ENCODE results near the gene EFHC1. TPM values are rescaled to one million over a fixed set of nuclear protein-coding genes. Genes with fewer than 3 reads are reported as not detected.

The EFHC1 gene
- total RNA-seq, result 9.6 to 18.7 TPM (median 11.3 TPM) in 3 replicates
- long read RNA-seq, full-length matches to known transcripts, result 4 of 10 reads
- long read RNA-seq, partial matches to known transcripts, result 1 of 10 reads
- long read RNA-seq, other reads (novel, unspliced or antisense), result 5 of 10 reads

- Mint-ChIP-seq H3K4me1 (ENCODE audit: low read depth) (peaks cover 62% of the 10 kb centered on the region), H3K4me3 (ENCODE audit: unreplicated experiment) (no peak within 1 kb of the TSS), H3K27me3 (ENCODE audit: low read depth) (no peaks in the 10 kb centered on the region), H3K9me3 (ENCODE audit: low read depth) (no peaks in the 10 kb centered on the region), H3K27ac (ENCODE audit: unreplicated experiment) (no peak within 1 kb of the TSS), H3K36me3 (ENCODE audit: low read depth) (no peaks in the 10 kb centered on the region)
- peak; percentile 100 for DNase-seq (ENCODE audit: low spot score)
- no peak for TF ChIP-seq CTCF (IDR thresholded peaks at IDR 0.05)
Observed at GRCh38 chr6:52419809-52420667, at the start of gene EFHC1. Gene EFHC1 (plus strand): TSS chr6:52420342. CDS start chr6:52420411, 69 bp downstream.

- no peak for DNase-seq (ENCODE audit: low spot score)
- Mint-ChIP-seq H3K27ac (ENCODE audit: unreplicated experiment) (no peak overlapping the region), H3K9me3 (ENCODE audit: low read depth) (peaks cover 8% of the 10 kb centered on the region), H3K4me1 (ENCODE audit: low read depth) (peaks cover 9% of the 10 kb centered on the region), H3K27me3 (ENCODE audit: low read depth) (no peaks in the 10 kb centered on the region), H3K36me3 (ENCODE audit: low read depth) (peaks cover 5% of the 10 kb centered on the region), H3K4me3 (ENCODE audit: unreplicated experiment) (no peak overlapping the region)
- TF ChIP-seq CTCF (IDR thresholded peaks at IDR 0.05), result no peak
Observed at GRCh38 chr6:52371656-52372191, 48.4 kb upstream of the EFHC1 start.

GRCh38 chr6:52373151-52373690 is 46.9 kb upstream of the EFHC1 start:
- peaks cover 9% of the 10 kb centered on the region for H3K4me1 Mint-ChIP-seq (ENCODE audit: low read depth)
- DNase-seq (ENCODE audit: low spot score), result no peak
- H3K27ac Mint-ChIP-seq (ENCODE audit: unreplicated experiment), result no peak overlapping the region
- no peak for TF ChIP-seq CTCF (IDR thresholded peaks at IDR 0.05)
- peaks cover 8% of the 10 kb centered on the region for H3K9me3 Mint-ChIP-seq (ENCODE audit: low read depth)
- no peaks in the 10 kb centered on the region for H3K27me3 Mint-ChIP-seq (ENCODE audit: low read depth)
- peaks cover 5% of the 10 kb centered on the region for H3K36me3 Mint-ChIP-seq (ENCODE audit: low read depth)
- no peak overlapping the region for H3K4me3 Mint-ChIP-seq (ENCODE audit: unreplicated experiment)

GRCh38 chr6:52374247-52374646 is 45.9 kb upstream of the EFHC1 start:
- peaks cover 8% of the 10 kb centered on the region for H3K9me3 Mint-ChIP-seq (ENCODE audit: low read depth)
- TF ChIP-seq CTCF (IDR thresholded peaks at IDR 0.05), result no peak
- H3K4me3 Mint-ChIP-seq (ENCODE audit: unreplicated experiment), result no peak overlapping the region
- peaks cover 6% of the 10 kb centered on the region for H3K36me3 Mint-ChIP-seq (ENCODE audit: low read depth)
- peaks cover 9% of the 10 kb centered on the region for H3K4me1 Mint-ChIP-seq (ENCODE audit: low read depth)
- no peak overlapping the region for H3K27ac Mint-ChIP-seq (ENCODE audit: unreplicated experiment)
- DNase-seq (ENCODE audit: low spot score), result no peak
- H3K27me3 Mint-ChIP-seq (ENCODE audit: low read depth), result no peaks in the 10 kb centered on the region

- no peak for TF ChIP-seq CTCF (IDR thresholded peaks at IDR 0.05)
- Mint-ChIP-seq H3K9me3 (ENCODE audit: low read depth) (peaks cover 8% of the 10 kb centered on the region), H3K36me3 (ENCODE audit: low read depth) (peaks cover 6% of the 10 kb centered on the region), H3K4me1 (ENCODE audit: low read depth) (peaks cover 9% of the 10 kb centered on the region), H3K4me3 (ENCODE audit: unreplicated experiment) (no peak overlapping the region), H3K27me3 (ENCODE audit: low read depth) (no peaks in the 10 kb centered on the region), H3K27ac (ENCODE audit: unreplicated experiment) (no peak overlapping the region)
- no peak for DNase-seq (ENCODE audit: low spot score)
Observed at GRCh38 chr6:52375780-52376556, 44.2 kb upstream of the EFHC1 start.
